GM12872 (cell line): ENCODE data around the gene LDLRAD4.

ENCODE experiments used
- CTCF ChIP-seq: IDR thresholded peaks from 3 replicates; pipeline ENCODE4 v1.5.1; 2011; ENCODE audit warnings: low read depth, mild to moderate bottlenecking, low read length, moderate library complexity; ENCODE audit not compliant: insufficient read depth

The LDLRAD4 gene

GRCh38 chr18:13218368-13218991 is at the start of gene LDLRAD4:
Gene LDLRAD4, plus strand, starts transcription at chr18:13218760.
- no peak for TF ChIP-seq CTCF

GRCh38 chr18:13173578-13174145 is 44.9 kb upstream of the LDLRAD4 start:
- no peak for TF ChIP-seq CTCF

- no peak for TF ChIP-seq CTCF
Measured at GRCh38 chr18:13175266-13175665, 43.3 kb upstream of the LDLRAD4 start.

GRCh38 chr18:13175754-13176210 is 42.8 kb upstream of the LDLRAD4 start:
- TF ChIP-seq CTCF = no peak

GRCh38 chr18:13176847-13177246 is 41.7 kb upstream of the LDLRAD4 start:
- TF ChIP-seq CTCF = no peak

GRCh38 chr18:13178197-13178596 is 40.4 kb upstream of the LDLRAD4 start:
- TF ChIP-seq CTCF = no peak

- TF ChIP-seq CTCF = no peak
Measured at GRCh38 chr18:13178976-13179375, 39.6 kb upstream of the LDLRAD4 start.
